ENCODE data around the gene ERN1. TPM values are rescaled to one million over a fixed set of nuclear protein-coding genes. Genes with fewer than 3 reads are reported as not detected.

ERN1 gene
- total RNA-seq, 2 experiments from 2014 or later = 13.0 to 17.9 TPM

GRCh38 chr17:64166876-64167275, 36.9 kb upstream of the ERN1 start:
- ChIA-PET POLR2A (interaction anchor here (1.4 kb wide), 1 partner anchor 21 kb away, joined by 7 read pairs; no protein-coding TSS in a partner anchor), CTCF (interaction anchor here (0.6 to 0.8 kb wide), 3 partner anchors 32 to 243 kb away, joined by 3 read pairs; no protein-coding TSS in a partner anchor)
- ATAC-seq = no peak
- Mint-ChIP-seq H3K4me1 (ENCODE audit: low read depth) (peaks cover under 1% of the 10 kb centered on the region), H3K36me3 (ENCODE audit: low read depth) (peaks cover 4% of the 10 kb centered on the region), H3K4me3 (no peak overlapping the region), H3K27ac (no peak overlapping the region), H3K27me3 (ENCODE audit: low read depth) (no peaks in the 10 kb centered on the region), H3K9me3 (ENCODE audit: insufficient read depth) (no peaks in the 10 kb centered on the region)
- DNase-seq = no peak

DNA sequence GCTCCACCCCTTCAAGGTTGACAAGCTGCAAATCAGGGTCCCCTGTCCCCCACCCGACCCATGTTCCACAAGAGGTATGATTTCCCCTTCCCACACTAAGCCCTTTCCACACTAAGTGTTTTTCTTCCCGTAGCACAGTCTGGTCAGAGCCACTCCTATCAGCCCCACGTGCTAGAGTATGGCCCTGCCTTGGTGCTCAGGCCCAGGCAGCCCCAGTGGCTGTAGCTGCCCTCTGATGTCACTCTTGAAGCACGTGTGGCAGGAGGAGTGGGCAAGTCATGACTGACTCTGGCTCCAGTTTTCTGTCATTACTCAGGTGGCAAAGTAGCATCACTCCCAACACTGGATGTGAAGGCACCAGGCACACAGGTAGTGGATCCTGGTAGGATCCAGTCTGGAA, 35.4 kb upstream of the ERN1 start:
- ChIA-PET CTCF (interaction anchor here (0.9 to 1.3 kb wide), 2 partner anchors 32 to 117 kb away, joined by 4 read pairs; no protein-coding TSS in a partner anchor), POLR2A (no interaction called here)
- Mint-ChIP-seq H3K36me3 (ENCODE audit: low read depth) (no peaks in the 10 kb centered on the region), H3K4me1 (ENCODE audit: low read depth) (peaks cover 2% of the 10 kb centered on the region), H3K9me3 (ENCODE audit: insufficient read depth) (no peaks in the 10 kb centered on the region), H3K4me3 (no peak overlapping the region), H3K27ac (no peak overlapping the region), H3K27me3 (ENCODE audit: low read depth) (no peaks in the 10 kb centered on the region)
- DNase-seq (no peak), ATAC-seq (no peak)

DNA sequence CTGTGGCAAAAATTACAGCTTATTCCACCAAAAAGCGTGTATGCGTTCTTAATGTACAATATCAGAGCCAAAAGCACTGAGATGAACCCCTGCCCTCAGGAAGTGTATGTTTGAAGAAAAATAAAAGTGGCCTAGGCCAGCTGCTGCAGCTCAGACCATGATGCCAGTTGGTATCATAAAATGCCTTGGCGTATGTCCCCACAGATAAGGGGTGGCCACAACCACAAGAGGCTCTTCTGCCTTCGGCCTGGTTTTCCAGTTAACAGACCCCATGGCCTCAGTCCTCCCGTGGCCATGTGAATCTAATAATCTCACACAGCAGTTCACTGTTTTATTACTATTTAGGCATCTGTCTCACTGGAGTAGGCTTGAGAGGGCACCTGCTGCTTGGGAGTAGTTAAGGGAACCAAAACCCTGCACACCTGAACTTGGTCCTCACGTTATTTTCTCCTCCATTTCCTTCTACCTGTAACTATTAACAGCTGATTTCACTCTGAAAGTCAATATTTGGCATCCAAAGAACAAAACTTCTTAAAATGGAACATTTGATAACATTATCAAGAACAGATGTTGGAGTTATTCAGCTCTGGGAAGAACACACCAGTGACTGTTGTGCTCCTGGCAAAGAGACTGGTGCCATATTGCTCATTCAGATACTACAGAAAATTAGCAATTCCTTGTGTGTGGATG, 34.8 kb upstream of the ERN1 start:
- H3K36me3 Mint-ChIP-seq (ENCODE audit: low read depth) = no peaks in the 10 kb centered on the region
- H3K4me3 Mint-ChIP-seq = no peak overlapping the region
- H3K27ac Mint-ChIP-seq = no peak overlapping the region
- peaks cover 2% of the 10 kb centered on the region for H3K4me1 Mint-ChIP-seq (ENCODE audit: low read depth)
- H3K27me3 Mint-ChIP-seq (ENCODE audit: low read depth) = no peaks in the 10 kb centered on the region
- no peak for ATAC-seq
- CTCF ChIA-PET = interaction anchor here (0.6 to 1.3 kb wide), 4 partner anchors 31 to 117 kb away, joined by 3 to 4 read pairs (median 4); no protein-coding TSS in a partner anchor
- H3K9me3 Mint-ChIP-seq (ENCODE audit: insufficient read depth) = no peaks in the 10 kb centered on the region
- DNase-seq = no peak
- POLR2A ChIA-PET = no interaction called here

GRCh38 chr17:64163468-64163867, 33.5 kb upstream of the ERN1 start:
- H3K36me3 Mint-ChIP-seq (ENCODE audit: low read depth) = no peaks in the 10 kb centered on the region
- H3K4me3 Mint-ChIP-seq = no peak overlapping the region
- DNase-seq = no peak
- peaks cover 2% of the 10 kb centered on the region for H3K4me1 Mint-ChIP-seq (ENCODE audit: low read depth)
- POLR2A ChIA-PET = interaction anchor here (0.9 kb wide), 1 partner anchor 14 kb away, joined by 3 read pairs; no protein-coding TSS in a partner anchor
- ATAC-seq = no peak
- CTCF ChIA-PET = interaction anchor here (1.2 kb wide), 1 partner anchor 99 kb away, joined by 3 read pairs; no protein-coding TSS in a partner anchor
- no peaks in the 10 kb centered on the region for H3K9me3 Mint-ChIP-seq (ENCODE audit: insufficient read depth)
- no peaks in the 10 kb centered on the region for H3K27me3 Mint-ChIP-seq (ENCODE audit: low read depth)
- no peak overlapping the region for H3K27ac Mint-ChIP-seq

DNA sequence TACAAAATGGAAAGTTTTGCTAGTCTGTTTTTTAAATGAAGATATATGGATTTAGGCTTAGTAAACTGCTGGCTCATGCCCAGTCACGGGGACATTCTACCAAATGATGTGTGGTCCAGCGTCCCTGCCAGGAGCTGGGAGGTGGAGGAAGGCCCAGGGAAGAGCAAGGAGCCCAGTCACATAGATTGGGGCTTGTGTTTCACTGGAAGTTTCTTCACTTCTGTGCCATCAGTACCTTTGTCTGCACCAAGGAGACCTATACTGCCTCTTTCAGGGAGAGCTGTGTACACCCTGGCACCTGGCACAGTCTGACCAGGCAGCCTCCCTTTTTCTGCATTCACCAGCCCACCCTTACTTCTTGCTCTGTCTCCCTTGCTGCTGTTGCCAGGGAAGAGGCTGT, 32.6 kb upstream of the ERN1 start:
- H3K4me1 Mint-ChIP-seq (ENCODE audit: low read depth) = peaks cover 2% of the 10 kb centered on the region
- ChIA-PET CTCF (interaction anchor here (1.2 kb wide), 1 partner anchor 14 kb away, joined by 3 read pairs; no protein-coding TSS in a partner anchor), POLR2A (no interaction called here)
- DNase-seq (no peak), ATAC-seq (no peak)
- H3K36me3 Mint-ChIP-seq (ENCODE audit: low read depth) = no peaks in the 10 kb centered on the region
- no peaks in the 10 kb centered on the region for H3K9me3 Mint-ChIP-seq (ENCODE audit: insufficient read depth)
- H3K27ac Mint-ChIP-seq = no peak overlapping the region
- H3K4me3 Mint-ChIP-seq = no peak overlapping the region
- H3K27me3 Mint-ChIP-seq (ENCODE audit: low read depth) = no peaks in the 10 kb centered on the region

DNA sequence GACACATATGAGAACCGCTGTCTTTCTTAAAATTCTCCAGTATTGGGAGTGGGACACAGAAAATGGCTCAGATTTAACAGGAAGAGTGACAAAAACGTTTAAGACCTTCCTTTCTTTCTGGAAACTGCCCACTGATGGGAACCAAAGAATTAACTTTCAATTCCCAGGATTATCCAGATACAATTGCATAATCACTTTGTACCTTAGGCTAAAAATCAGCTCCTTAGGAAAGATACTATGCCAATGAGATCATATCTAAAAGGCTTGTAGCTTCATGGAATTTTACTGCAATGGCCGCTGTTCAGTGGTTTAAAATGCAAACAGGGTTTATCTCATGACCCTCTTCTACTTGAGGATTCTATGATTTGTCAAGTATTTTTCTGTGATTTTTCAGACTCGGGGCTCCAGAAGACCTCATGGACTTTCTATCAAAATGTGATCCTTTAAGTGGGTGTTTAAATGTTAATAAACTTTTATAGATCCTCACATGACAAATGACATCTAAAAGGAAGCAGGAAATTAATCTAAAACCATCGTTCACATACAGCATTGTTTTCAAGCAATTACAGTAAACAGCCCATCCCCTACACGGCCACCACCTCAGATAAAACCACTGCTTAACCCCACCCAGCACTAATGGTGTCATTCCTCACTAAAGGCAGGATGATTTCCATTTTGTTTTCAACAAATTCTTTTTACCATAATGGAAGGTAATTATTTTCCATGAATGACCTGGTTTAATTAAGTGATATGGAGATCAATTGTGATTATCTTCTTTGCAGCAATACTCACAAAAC, 31.6 kb upstream of the ERN1 start:
- CTCF ChIA-PET = interaction anchor here (1.2 kb wide), 1 partner anchor 15 kb away, joined by 3 read pairs; no protein-coding TSS in a partner anchor
- H3K27me3 Mint-ChIP-seq (ENCODE audit: low read depth) = no peaks in the 10 kb centered on the region
- no peak overlapping the region for H3K4me3 Mint-ChIP-seq

GRCh38 chr17:64160378-64160777, 30.4 kb upstream of the ERN1 start:
- DNase-seq = no peak
- Mint-ChIP-seq H3K9me3 (ENCODE audit: insufficient read depth) (no peaks in the 10 kb centered on the region), H3K4me3 (no peak overlapping the region), H3K27me3 (ENCODE audit: low read depth) (no peaks in the 10 kb centered on the region), H3K4me1 (ENCODE audit: low read depth) (peaks cover 2% of the 10 kb centered on the region), H3K27ac (no peak overlapping the region), H3K36me3 (ENCODE audit: low read depth) (no peaks in the 10 kb centered on the region)
- ATAC-seq = no peak
- POLR2A ChIA-PET = no interaction called here
- CTCF ChIA-PET = interaction anchor here (2.0 kb wide), 1 partner anchor 26 kb away, joined by 5 read pairs; no protein-coding TSS in a partner anchor

More for the DNA sequence above, 31.6 kb upstream of the ERN1 start:
- peaks cover 2% of the 10 kb centered on the region for H3K4me1 Mint-ChIP-seq (ENCODE audit: low read depth)
- ATAC-seq (no peak), DNase-seq (no peak)
- no peaks in the 10 kb centered on the region for H3K36me3 Mint-ChIP-seq (ENCODE audit: low read depth)
- H3K9me3 Mint-ChIP-seq (ENCODE audit: insufficient read depth) = no peaks in the 10 kb centered on the region
- H3K27ac Mint-ChIP-seq = no peak overlapping the region
- POLR2A ChIA-PET = no interaction called here

GRCh38 chr17:64158831-64159590, 29.1 kb upstream of the ERN1 start:
- peaks cover 2% of the 10 kb centered on the region for H3K36me3 Mint-ChIP-seq (ENCODE audit: low read depth)
- CTCF ChIA-PET = interaction anchor here (2.0 kb wide), 1 partner anchor 25 kb away, joined by 5 read pairs; no protein-coding TSS in a partner anchor
- ATAC-seq = no peak
- no peak for DNase-seq
- H3K27me3 Mint-ChIP-seq (ENCODE audit: low read depth) = no peaks in the 10 kb centered on the region
- H3K4me3 Mint-ChIP-seq = no peak overlapping the region
- no peaks in the 10 kb centered on the region for H3K9me3 Mint-ChIP-seq (ENCODE audit: insufficient read depth)
- H3K27ac Mint-ChIP-seq = no peak overlapping the region
- POLR2A ChIA-PET = no interaction called here
- H3K4me1 Mint-ChIP-seq (ENCODE audit: low read depth) = peaks cover 2% of the 10 kb centered on the region

- Mint-ChIP-seq H3K4me1 (ENCODE audit: low read depth) (peaks cover 2% of the 10 kb centered on the region), H3K27me3 (ENCODE audit: low read depth) (no peaks in the 10 kb centered on the region), H3K4me3 (no peak overlapping the region), H3K9me3 (ENCODE audit: insufficient read depth) (no peaks in the 10 kb centered on the region), H3K27ac (no peak overlapping the region), H3K36me3 (ENCODE audit: low read depth) (peaks cover 2% of the 10 kb centered on the region)
- ATAC-seq = no peak
- ChIA-PET POLR2A (no interaction called here), CTCF (no interaction called here)
- no peak for DNase-seq
These were observed 28.5 kb upstream of the ERN1 start for GRCh38 chr17:64158406-64158805.

- no peaks in the 10 kb centered on the region for H3K9me3 Mint-ChIP-seq (ENCODE audit: insufficient read depth)
- H3K27ac Mint-ChIP-seq = no peak overlapping the region
- no peak for DNase-seq
- peaks cover 2% of the 10 kb centered on the region for H3K4me1 Mint-ChIP-seq (ENCODE audit: low read depth)
- H3K4me3 Mint-ChIP-seq = no peak overlapping the region
- no peak for ATAC-seq
- no peaks in the 10 kb centered on the region for H3K27me3 Mint-ChIP-seq (ENCODE audit: low read depth)
- peaks cover 8% of the 10 kb centered on the region for H3K36me3 Mint-ChIP-seq (ENCODE audit: low read depth)
- ChIA-PET CTCF (no interaction called here), POLR2A (interaction anchor here (4.2 kb wide), 1 partner anchor 11 kb away, joined by 16 read pairs; no protein-coding TSS in a partner anchor)
These were observed 27.8 kb upstream of the ERN1 start for GRCh38 chr17:64157669-64158180.

- POLR2A ChIA-PET = interaction anchor here (4.2 kb wide), 1 partner anchor 10 kb away, joined by 16 read pairs; no protein-coding TSS in a partner anchor
These were observed 26.7 kb upstream of the ERN1 start for GRCh38 chr17:64156670-64157069.

More at GRCh38 chr17:64156670-64157069, 26.7 kb upstream of the ERN1 start:
- H3K27ac Mint-ChIP-seq = no peak overlapping the region
- H3K9me3 Mint-ChIP-seq (ENCODE audit: insufficient read depth) = no peaks in the 10 kb centered on the region
- peaks cover 17% of the 10 kb centered on the region for H3K36me3 Mint-ChIP-seq (ENCODE audit: low read depth)
- no peaks in the 10 kb centered on the region for H3K4me1 Mint-ChIP-seq (ENCODE audit: low read depth)
- CTCF ChIA-PET = no interaction called here
- no peak overlapping the region for H3K4me3 Mint-ChIP-seq
- no peaks in the 10 kb centered on the region for H3K27me3 Mint-ChIP-seq (ENCODE audit: low read depth)
- DNase-seq (no peak), ATAC-seq (peak; percentile 23)

All from activated CD8-positive, alpha-beta T cell treated with anti-CD3 and anti-CD28 coated beads, Interleukin-2, amount 10 ng/mL, durations not matched to agents 7 days and 5 days (primary cell).